Type B pancreatic cell (in vitro differentiated cells): ENCODE results near the gene APH1B. TPM values are rescaled to one million over a fixed set of nuclear protein-coding genes. Genes with fewer than 3 reads are reported as not detected.

Source experiments
- DNase-seq: peaks from one replicate; pipeline ENCODE4 v3.0.0; 2021; ENCODE audit warnings: mixed read lengths; ENCODE audit not compliant: unreplicated experiment; ENCODE audit errors: extremely low spot score
- H3K27ac Mint-ChIP-seq: 2 replicates; pipeline ENCODE4 v1.8.0; 2021; ENCODE audit warnings: mild to moderate bottlenecking, mixed read lengths
- H3K27me3 Mint-ChIP-seq: 2 replicates; pipeline ENCODE4 v1.8.0; 2021; ENCODE audit warnings: mixed read lengths
- H3K36me3 Mint-ChIP-seq: 2 replicates; pipeline ENCODE4 v1.8.0; 2021; ENCODE audit warnings: mixed read lengths
- H3K4me1 Mint-ChIP-seq: one replicate; pipeline ENCODE4 v1.8.0; 2021; ENCODE audit warnings: mixed read lengths; ENCODE audit not compliant: unreplicated experiment
- H3K4me3 Mint-ChIP-seq: 2 replicates; pipeline ENCODE4 v1.8.0; 2021; ENCODE audit warnings: mild to moderate bottlenecking, mixed read lengths
- H3K9me3 Mint-ChIP-seq: 2 replicates; pipeline ENCODE4 v1.8.0; 2021; ENCODE audit warnings: mixed read lengths
- CTCF ChIP-seq: fragments of 200-600 bp; sonication (generic); conservative IDR thresholded peaks from 2 replicates; pipeline ENCODE4 v1.5.0; 2021; ENCODE audit warnings: antibody characterized with exemption, mild to moderate bottlenecking
- total RNA-seq: library from RNA; stranded (reverse); gene quantifications from 2 replicates; pipeline ENCODE4 v1.2.1, GENCODE V29; 2021; ENCODE audit warnings: low replicate concordance

The APH1B gene
- total RNA-seq, 1 donor from 2014 or later, result 16.0 TPM

GRCh38 chr15:63324770-63325169, 47.4 kb downstream of the APH1B start:
- Mint-ChIP-seq H3K9me3 (no peaks in the 10 kb centered on the region), H3K4me3 (no peak overlapping the region), H3K27ac (no peak overlapping the region), H3K27me3 (peaks cover 3% of the 10 kb centered on the region), H3K36me3 (no peaks in the 10 kb centered on the region), H3K4me1 (peaks cover 11% of the 10 kb centered on the region)
- no peak for DNase-seq
- TF ChIP-seq CTCF, result no peak

GRCh38 chr15:63327648-63328421, 50.4 kb downstream of the APH1B start:
- TF ChIP-seq CTCF, result no peak
- H3K36me3 Mint-ChIP-seq, result no peaks in the 10 kb centered on the region
- no peak for DNase-seq
- no peak overlapping the region for H3K4me3 Mint-ChIP-seq
- no peaks in the 10 kb centered on the region for H3K9me3 Mint-ChIP-seq
- peaks cover 7% of the 10 kb centered on the region for H3K27me3 Mint-ChIP-seq
- peaks cover 11% of the 10 kb centered on the region for H3K4me1 Mint-ChIP-seq
- H3K27ac Mint-ChIP-seq, result no peak overlapping the region

- Mint-ChIP-seq H3K9me3 (no peaks in the 10 kb centered on the region), H3K36me3 (no peaks in the 10 kb centered on the region), H3K4me1 (no peaks in the 10 kb centered on the region), H3K27me3 (peaks cover 8% of the 10 kb centered on the region), H3K27ac (no peak overlapping the region), H3K4me3 (no peak overlapping the region)
- no peak for TF ChIP-seq CTCF
- no peak for DNase-seq
These were observed 52.4 kb downstream of the APH1B start for GRCh38 chr15:63329567-63330350.

- Mint-ChIP-seq H3K27ac (no peak overlapping the region), H3K4me1 (no peaks in the 10 kb centered on the region), H3K4me3 (no peak overlapping the region), H3K27me3 (peaks cover 8% of the 10 kb centered on the region), H3K36me3 (no peaks in the 10 kb centered on the region), H3K9me3 (no peaks in the 10 kb centered on the region)
- TF ChIP-seq CTCF, result no peak
- no peak for DNase-seq
These were observed 53.5 kb downstream of the APH1B start for GRCh38 chr15:63330926-63331325.

- H3K27ac Mint-ChIP-seq, result no peak overlapping the region
- TF ChIP-seq CTCF, result no peak
- H3K4me3 Mint-ChIP-seq, result no peak overlapping the region
- H3K27me3 Mint-ChIP-seq, result peaks cover 8% of the 10 kb centered on the region
- no peak for DNase-seq
- H3K9me3 Mint-ChIP-seq, result no peaks in the 10 kb centered on the region
- no peaks in the 10 kb centered on the region for H3K4me1 Mint-ChIP-seq
- H3K36me3 Mint-ChIP-seq, result no peaks in the 10 kb centered on the region
These were observed 54.1 kb downstream of the APH1B start for GRCh38 chr15:63331456-63331855.
